Keratinocyte (primary cell): ENCODE results near the gene TIPARP.

Experiments
- CTCF ChIP-seq, 3 experiments: IDR thresholded peaks in 1 of 3; conservative IDR thresholded peaks in 1 of 3; optimal IDR thresholded peaks in 1 of 3; 2 replicates in 2 of 3; 3 replicates in 1 of 3; pipeline versions ENCODE3 to v1.5.1; 2011; ENCODE audit warnings: low read length in 3 of 3, mild to moderate bottlenecking in 3 of 3, moderate library complexity in 2 of 3, control low read depth in 1 of 3, inconsistent platforms in 1 of 3; ENCODE audit not compliant: insufficient read depth in 2 of 3; ENCODE audit errors: extremely low read depth in 1 of 3
- EZH2 ChIP-seq: IDR thresholded peaks from one replicate; pipeline ENCODE4 v1.6.1; 2012; ENCODE audit warnings: inconsistent platforms, mild to moderate bottlenecking, low read length, moderate library complexity

GRCh38 chr3:156664831-156665178, 9.6 kb upstream of the TIPARP start:
- TF ChIP-seq CTCF (optimal IDR thresholded peaks at IDR 0.05 in 1 of 3, IDR thresholded peaks at IDR 0.05 in 1 of 3, conservative IDR thresholded peaks at IDR 0.05 in 1 of 3; ENCODE audit: extremely low read depth in 1 of 3, insufficient read depth in 2 of 3, low read length in 3 of 3) (no peak), EZH2 (no peak)
